Fibroblast of villous mesenchyme (primary cell): Measurements from ENCODE around the gene MPRIP. TPM values are rescaled to one million over a fixed set of nuclear protein-coding genes. Genes with fewer than 3 reads are reported as not detected.

Source experiments
- DNase-seq: peaks from one replicate; pipeline ENCODE4 v3.0.0-alpha.2; 2010; ENCODE audit warnings: low read depth
- H3K4me3 ChIP-seq: 2 replicates; pipeline ENCODE4 v1.5.1; 2011; ENCODE audit warnings: low read depth, mild to moderate bottlenecking, low read length
- CTCF ChIP-seq: IDR thresholded peaks from 2 replicates; pipeline ENCODE4 v1.5.1; 2012; ENCODE audit warnings: low read depth, mild to moderate bottlenecking, low read length; ENCODE audit not compliant: insufficient read depth
- total RNA-seq: library from RNA; depleted of rRNA; stranded (reverse); fragments of >200 nt; gene quantifications from 2 replicates; pipeline ENCODE4 v1.2.3, GENCODE V29; 2012

Gene MPRIP
- total RNA-seq, 1 donor = 178 TPM

GRCh38 chr17:17172990-17173389 is 130.7 kb downstream of the MPRIP start:
- no peak overlapping the region for H3K4me3 ChIP-seq
- no peak for TF ChIP-seq CTCF
- DNase-seq = no peak

GRCh38 chr17:17173921-17174320 is 131.7 kb downstream of the MPRIP start:
- no peak overlapping the region for H3K4me3 ChIP-seq
- no peak for TF ChIP-seq CTCF
- no peak for DNase-seq

GRCh38 chr17:17175340-17175739 is 133.1 kb downstream of the MPRIP start:
- DNase-seq = no peak
- H3K4me3 ChIP-seq = no peak overlapping the region
- TF ChIP-seq CTCF = no peak

- DNase-seq = no peak
- H3K4me3 ChIP-seq = no peak overlapping the region
- no peak for TF ChIP-seq CTCF
Observed at GRCh38 chr17:17175917-17176316, 133.7 kb downstream of the MPRIP start.

GRCh38 chr17:17176341-17176740 is 134.1 kb downstream of the MPRIP start:
- H3K4me3 ChIP-seq = no peak overlapping the region
- no peak for TF ChIP-seq CTCF
- no peak for DNase-seq

- TF ChIP-seq CTCF = no peak
- H3K4me3 ChIP-seq = no peak overlapping the region
- no peak for DNase-seq
Observed at GRCh38 chr17:17177176-17177575, 134.9 kb downstream of the MPRIP start.

- DNase-seq = no peak
- H3K4me3 ChIP-seq = no peak overlapping the region
- no peak for TF ChIP-seq CTCF
Observed at GRCh38 chr17:17179371-17179827, 137.1 kb downstream of the MPRIP start.
